NCI-H1105 (cell line): ENCODE results near the gene LDAH.

Source experiments
- DNase-seq: peaks from one replicate; lab custom pipeline; 2025; lab: John Stamatoyannopoulos, UW

LDAH gene

DNA sequence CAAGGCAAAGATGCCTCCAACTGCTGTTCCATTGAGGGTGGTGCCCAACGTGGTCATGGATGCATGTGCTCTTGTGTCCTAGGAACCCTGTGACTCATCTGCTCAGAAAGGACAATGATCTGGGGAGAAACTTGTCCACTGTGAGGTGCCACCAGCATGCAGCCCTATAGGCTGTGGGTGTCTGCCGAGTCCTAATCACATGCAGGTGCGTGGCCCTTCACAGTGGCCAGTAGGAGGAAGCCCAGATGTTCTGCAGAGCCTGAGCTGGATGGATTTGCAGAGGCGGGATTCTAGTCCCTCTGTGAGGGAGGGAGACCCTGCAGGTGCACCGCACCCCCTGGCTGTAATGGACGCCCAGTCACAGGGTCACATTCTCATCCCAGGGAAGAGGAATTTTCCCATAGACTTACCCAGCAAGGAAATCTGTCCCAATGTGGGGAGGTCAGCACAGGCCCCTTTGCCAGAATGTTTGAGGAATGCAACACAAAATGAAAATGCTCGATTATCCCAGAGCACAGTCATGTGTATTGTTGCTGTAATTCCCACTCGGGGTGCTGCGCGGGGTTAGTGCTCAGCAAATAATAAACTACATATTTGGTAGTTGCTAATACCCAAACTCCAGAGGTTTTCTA lies 142.0 kb downstream of the LDAH start:
- DNase-seq: no peak

DNA sequence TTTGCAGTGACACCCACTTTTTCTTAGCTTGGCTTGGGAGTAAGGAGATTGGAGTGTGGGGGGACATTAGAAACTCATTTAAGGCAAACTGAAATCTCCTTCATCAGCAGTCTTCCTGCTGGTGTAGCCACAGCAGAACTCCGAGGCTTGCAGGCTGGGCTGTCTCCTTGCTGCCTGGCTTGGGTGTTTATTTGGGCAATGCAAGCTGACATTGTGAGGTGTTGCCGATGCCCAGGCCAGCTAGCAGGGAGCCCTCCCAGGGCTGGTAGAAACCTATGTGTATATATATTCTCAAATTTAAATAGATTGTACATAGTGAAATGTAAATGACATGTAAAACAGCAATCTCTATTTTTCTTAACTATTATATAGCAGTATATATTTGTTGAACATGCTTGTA lies 144.1 kb downstream of the LDAH start:
- DNase-seq: no peak

DNA sequence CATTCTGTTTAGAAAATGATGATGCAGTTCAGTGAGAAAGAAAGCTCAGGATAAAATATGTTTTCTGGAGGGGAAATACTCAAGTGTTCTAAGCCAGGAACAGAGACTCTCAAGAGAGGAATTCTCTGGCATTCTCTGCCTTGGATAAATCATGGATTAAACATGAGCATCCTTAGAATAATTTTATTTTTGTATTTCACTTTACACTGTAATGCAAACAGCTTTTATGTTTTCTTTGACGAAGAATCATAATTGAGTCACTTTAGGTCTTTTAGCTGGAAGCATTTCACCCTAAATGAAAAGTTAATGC lies 144.9 kb downstream of the LDAH start:
- no peak for DNase-seq

DNA sequence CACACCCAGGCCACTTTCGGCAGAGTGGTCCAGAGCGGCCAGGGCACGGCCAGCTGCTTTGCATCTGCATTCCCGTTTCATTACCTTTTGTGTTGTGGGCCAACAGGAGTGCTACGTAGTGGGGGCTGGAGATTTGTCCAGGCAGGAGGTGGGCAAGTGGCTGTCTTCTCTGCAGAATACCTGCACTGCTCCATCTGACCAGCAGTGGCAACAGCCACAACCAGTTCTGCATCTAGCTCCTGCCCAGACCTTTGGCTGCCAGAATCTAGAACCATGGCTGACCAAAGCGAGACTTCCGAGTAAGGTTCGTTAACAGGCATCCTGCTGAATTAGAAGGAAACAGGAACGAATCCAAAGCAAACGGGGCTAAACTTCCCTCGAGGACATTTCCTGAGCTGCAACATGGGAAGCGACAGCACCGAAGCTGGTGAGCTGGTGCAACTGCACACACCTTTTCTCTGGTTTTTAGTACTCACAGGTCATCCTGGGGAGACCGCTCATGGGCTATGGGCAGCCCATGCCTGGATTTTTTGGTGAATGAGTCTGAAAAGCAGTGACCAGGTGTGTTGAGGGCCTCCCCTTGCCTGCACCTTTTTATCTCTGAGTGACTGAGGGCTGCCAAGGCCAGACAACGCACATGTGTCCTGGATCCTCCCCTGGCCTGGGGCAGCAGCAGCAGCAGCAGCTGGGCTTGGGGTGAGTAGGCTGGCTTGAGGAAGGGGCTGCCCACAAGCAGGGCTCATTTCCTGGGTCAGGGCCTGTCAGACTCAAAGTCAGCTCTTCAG lies 145.4 kb downstream of the LDAH start:
- DNase-seq: no peak

DNA sequence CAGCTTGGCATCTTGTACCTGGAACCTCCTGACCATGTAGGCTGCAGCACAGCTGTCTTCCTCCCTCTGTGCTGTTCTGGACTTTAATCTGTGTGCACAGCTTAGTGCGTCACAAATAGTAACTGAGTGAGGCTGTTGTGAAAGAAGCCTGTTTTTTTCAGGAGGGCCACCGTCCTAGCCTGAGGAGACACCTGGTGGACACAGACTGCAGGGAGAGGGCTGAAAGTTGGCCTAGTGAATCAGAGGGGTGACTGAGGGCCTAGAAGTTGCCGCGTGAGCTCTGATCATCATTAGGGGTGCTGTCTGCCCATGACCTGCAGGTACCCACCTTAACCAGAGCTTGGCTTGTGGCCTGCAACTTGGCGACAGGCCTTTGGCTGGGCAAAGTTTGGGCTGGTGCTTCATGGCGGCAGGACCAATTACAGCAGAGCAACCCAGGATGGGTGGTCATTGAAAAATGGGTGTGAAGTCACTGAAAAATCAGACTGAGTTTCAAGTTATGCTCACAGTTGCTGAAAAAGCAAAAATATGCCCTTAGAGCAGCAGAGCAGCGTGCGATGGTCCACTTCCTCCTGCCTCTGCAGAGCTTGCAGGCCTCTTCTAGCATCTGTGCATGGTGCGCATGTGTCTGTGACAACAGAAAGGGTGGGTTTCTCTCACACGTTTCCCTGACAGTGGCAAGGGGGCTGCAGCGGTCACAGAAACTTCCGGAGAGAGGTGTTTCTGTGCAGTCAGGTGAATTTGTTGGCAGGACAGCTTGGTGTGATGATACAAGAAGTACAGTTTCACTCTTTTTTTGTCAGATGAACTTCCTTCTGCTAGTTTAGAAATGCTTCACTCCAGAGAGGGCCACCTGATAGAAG lies 146.3 kb downstream of the LDAH start:
- no peak for DNase-seq

DNA sequence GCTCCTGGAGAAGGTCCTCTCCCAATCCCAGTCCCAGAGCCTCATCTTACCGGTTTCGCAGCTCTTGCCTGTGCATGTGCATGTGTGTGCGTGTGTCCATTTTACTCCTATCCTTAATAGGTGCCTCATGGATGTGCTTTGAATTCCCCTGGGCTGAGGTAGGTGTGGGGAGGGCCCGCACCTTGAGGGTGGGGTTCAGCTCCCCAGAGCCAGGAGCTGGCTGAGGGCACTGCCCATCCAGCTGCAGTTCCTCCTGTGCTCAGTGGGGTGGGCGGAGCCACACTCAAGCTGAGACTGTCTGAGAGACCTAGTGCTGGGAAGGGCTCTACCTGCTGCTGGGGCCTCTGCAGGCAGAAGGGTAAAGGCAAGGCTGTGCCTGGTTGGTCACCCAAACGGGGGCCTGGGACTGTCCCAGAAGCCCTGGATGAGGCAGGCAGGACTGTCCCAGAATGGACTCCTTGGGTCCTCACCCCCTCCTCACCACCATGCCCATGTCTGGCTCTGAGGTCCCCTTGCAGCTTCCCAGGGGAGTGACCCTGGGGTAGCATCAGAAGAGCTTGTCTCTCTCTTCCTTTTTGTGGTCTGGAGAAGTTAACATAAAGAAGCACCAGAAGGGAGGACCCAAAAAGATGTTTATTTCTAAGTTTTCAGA lies 147.1 kb downstream of the LDAH start:
- DNase-seq: no peak

DNA sequence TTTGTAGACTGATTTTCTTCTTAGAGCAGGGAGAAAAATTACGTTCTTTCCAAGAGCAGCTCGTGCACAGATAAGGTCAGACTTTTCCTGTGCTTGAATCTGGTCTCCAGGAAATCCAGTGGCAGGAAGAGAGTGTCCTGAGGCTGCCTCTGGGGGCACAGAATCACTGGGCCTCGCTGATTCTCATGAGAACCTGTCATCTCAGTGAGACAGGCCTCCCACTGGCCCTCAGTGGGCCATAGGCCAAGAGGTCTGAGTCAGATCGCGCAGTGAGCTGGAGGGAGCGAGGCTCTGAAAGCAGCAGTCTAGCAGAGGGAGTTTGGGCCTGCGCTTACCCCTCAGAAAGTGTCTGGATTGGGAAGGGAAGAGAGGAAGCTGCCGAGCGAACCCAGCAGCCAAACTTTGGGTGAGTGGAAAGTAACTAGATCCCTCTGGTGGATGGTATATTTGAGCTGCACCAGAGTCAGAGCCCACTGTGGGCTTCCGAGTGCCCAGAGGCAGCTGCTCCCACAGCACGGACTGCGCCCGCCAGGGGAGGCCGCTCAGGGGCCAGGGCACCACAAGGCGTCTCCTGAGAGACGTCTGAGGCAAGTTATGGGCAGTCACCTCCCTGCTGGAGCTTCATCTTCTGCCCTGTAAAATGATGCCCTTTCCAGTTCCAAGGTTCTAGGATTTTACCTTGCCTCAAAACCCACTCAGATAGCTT lies 147.8 kb downstream of the LDAH start:
- DNase-seq: no peak

DNA sequence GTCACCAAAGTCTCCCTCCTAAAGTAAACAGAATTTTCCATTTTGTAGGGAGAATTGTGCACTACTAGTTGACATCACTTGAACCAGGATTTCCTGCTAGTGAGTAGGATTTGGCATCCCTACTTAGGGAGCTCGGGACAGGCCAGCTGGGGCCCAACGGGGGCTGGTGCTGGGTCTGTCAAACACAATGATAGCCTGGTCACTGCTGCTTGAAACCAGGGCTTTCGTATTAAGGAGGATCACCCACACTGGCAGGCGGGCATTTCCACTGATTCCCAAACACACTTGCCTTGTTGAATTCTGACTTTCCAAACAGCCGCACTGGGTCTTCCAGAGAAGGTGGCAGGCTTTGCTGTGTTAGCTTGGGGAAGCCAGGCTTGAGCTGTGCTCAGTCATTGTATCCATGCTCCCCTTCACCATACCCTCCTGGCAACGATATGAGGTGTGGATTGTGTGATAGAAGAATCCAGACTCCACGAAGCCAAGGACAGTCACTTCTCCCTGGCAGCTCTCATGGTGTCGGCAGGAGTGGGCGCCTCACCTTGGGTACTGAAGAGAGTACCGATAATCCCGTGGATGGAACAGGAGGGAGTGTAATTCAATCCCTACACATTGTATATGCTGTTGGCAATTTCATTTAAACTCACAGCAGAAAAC lies 148.5 kb downstream of the LDAH start:
- no peak for DNase-seq

DNA sequence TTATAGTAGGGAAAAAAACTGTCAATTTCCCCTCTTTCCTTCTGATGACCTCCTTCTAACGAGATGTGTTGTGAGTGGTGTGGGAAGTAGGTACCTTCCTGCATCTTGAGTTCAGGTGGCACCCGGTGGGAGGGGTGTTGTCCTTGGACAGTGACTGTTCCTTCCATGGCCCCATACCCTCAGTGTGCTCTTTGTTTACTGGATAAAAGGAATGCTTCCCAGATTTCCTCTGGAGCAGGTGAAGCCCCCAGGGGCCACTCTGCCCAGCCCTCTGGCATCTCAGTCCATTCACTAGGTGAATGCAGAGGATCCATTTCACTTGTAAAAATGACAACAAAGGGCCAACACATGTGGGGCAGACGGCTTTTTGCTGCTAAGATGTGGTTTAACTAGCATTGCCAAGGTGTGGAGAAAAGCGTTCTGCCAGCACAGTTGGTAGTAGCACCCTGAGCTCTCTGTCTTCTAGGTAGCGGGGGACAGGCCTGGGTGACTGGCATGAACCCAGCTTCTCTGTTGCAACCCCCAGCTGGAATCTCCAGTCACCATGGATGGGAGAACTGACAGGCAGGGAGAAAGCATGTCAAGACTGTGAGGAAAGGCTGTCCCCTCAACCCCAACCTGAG lies 149.1 kb downstream of the LDAH start:
- no peak for DNase-seq

DNA sequence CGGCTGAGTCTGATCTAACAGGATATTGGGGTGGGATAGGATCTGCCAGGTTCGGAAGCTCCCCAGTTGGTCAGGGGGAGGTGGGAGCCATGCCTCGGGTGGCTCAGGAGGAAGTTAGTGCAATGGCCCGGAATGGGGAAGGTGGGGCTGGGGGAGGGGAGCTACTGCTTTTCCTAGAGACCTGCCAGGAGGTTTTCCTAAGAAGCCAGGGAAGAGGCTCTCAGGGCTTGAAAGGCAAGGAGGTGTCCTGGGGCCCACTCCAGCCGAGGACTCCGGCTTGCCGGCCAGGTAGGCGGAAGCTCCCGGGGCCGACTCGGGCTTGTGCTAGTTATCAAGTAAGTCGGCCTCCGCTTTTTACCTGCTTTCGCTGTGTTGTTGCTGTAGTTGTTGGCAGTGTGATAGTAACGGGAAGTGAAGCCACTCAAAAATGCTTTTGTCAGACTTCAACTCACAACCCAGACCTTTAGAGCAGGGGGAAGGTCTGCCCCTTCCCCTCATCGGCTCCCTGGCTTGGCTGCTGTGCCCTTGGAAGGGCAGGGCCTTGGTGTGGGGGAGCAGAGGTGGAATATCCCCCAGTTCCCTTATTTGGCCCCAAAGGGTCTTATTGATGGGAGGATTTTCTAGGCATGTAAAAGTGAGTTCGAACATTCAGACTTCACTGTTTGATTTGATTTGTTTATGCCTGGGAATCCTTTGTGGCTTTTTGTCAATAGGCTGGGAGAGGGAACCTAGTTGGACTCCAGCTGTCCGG lies 150.5 kb downstream of the LDAH start:
- DNase-seq: no peak

DNA sequence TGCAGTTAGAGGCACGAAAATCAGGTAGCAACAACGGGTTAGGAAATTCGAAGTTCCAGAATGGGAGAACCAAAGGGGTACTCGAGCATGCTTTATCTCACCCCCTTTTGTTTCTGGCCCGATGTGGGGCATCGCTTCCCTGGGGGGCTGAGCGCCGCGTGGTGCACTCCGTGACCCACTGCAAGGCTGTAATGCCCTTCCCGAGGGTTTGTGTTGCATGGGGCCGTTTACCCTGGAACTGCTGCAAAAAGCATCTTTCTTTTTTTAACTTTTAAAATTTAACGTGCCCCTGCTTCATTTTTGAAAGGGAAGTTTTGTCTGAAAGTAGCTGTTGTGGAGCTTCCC lies 151.2 kb downstream of the LDAH start:
- no peak for DNase-seq

DNA sequence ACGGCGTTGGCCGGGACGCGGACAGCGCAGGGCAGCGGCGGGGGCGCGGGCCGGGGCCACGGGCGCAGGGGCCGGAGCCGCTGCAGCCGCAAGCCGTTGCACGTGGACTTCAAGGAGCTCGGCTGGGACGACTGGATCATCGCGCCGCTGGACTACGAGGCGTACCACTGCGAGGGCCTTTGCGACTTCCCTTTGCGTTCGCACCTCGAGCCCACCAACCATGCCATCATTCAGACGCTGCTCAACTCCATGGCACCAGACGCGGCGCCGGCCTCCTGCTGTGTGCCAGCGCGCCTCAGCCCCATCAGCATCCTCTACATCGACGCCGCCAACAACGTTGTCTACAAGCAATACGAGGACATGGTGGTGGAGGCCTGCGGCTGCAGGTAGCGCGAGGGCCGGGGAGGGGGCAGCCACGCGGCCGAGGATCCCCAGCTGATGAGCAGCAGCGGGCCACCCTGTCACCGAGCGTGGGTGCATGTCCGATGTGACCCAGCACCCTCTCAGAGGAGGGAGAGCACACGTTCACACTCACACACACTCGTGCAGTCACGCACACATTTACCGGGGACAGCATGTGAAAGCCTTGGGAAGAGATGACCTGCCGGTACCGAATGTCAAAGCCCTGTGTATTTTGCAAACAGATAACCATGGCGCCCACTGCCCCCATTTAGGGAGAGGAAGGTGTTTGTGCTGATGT lies 151.7 kb downstream of the LDAH start:
- no peak for DNase-seq

DNA sequence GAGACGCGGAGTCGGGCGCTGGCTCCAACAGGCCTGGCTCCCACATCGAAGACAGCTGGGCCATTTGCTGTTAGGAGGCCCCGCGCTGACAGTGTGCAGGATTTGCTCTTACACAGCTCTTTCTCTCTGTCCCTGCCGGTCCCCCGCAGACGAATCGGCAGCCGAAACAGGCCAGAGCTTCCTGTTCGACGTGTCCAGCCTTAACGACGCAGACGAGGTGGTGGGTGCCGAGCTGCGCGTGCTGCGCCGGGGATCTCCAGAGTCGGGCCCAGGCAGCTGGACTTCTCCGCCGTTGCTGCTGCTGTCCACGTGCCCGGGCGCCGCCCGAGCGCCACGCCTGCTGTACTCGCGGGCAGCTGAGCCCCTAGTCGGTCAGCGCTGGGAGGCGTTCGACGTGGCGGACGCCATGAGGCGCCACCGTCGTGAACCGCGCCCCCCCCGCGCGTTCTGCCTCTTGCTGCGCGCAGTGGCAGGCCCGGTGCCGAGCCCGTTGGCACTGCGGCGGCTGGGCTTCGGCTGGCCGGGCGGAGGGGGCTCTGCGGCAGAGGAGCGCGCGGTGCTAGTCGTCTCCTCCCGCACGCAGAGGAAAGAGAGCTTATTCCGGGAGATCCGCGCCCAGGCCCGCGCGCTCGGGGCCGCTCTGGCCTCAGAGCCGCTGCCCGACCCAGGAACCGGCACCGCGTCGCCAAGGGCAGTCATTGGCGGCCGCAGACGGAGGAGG lies 152.4 kb downstream of the LDAH start:
- DNase-seq: no peak

DNA sequence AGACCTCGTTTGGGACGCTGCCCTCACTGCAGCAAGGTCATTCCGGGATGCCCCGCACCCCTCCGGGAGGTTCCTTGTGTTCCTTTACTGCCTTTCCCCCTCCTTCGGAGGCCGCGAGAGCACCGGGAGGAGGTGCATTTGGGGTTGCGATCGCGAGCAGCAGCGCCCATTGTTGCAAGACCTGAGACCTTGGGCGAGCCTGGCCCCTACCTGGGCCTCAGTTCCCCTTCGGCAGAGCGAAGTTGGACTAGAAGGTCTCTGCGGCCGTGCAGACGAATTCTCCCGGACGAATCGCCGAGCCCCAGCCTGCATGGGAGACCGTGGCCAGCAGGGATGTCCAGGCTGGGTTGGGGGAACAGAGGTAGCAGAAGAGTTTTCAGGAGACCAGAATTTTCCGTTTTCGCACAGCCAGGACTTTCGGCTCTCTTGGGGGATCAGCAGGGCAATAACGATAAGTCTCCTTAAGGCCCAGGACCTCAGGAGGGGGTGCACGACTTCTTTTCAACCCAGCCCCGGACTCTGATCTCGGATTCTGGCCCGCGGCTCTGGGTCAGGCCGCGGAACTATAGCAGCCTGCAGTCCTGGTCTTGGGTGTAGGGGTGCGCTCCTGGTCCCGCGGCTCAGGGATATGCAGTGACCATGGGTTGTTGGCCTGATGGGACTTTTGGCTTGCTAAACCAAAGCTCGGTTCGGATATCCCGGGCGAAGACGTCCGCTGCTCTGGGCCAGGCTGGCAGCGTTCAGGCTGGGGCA lies 153.2 kb downstream of the LDAH start:
- no peak for DNase-seq

DNA sequence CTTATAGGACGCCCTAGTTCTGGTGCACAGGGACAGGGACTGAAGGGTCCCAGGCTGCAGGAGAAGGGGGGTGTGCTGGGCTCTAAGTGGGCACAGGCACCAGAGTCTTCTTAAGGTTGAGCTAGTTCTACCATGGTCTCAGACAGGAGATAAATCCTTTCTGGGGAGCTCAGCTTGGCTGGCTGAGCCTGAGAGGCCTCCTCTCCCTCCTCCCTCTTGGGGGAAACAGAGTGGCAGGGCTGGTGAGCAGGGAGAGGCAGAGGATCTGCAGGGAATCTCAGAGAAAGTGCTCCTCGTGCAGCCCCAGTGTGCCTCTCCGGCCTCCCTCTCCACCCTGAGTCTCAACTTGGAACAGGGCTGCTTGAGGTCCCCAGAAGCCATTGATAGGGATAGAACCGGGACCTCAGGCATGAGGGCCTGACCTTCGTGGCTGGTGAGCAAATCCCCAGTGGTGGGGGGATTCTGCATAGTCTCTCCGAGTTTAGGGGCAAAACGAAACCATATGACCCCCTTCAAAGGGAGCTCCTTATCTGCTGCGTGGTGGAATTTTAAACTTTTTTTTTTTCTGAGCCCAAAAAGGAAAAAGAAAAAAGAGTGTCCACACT lies 153.9 kb downstream of the LDAH start:
- DNase-seq: no peak

DNA sequence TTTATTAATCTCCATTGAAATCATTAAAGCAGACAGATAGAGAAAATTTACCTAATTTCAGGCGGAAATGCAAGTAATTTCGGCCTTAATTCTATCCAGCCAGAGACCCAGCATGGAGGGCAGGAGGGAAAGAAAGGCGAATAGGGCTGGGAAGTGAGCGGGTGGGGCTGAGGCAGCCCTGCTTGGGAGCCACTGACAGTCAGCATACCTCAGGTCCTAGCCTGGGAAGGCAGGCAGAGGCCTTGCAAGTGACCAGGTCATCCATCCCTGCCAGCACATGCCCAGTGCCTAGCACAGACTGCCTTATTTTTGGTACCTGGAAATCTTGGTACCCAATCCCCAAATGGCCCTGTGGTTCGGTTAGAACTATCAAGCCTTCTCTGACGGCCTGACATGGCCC lies 154.4 kb downstream of the LDAH start:
- DNase-seq: no peak

DNA sequence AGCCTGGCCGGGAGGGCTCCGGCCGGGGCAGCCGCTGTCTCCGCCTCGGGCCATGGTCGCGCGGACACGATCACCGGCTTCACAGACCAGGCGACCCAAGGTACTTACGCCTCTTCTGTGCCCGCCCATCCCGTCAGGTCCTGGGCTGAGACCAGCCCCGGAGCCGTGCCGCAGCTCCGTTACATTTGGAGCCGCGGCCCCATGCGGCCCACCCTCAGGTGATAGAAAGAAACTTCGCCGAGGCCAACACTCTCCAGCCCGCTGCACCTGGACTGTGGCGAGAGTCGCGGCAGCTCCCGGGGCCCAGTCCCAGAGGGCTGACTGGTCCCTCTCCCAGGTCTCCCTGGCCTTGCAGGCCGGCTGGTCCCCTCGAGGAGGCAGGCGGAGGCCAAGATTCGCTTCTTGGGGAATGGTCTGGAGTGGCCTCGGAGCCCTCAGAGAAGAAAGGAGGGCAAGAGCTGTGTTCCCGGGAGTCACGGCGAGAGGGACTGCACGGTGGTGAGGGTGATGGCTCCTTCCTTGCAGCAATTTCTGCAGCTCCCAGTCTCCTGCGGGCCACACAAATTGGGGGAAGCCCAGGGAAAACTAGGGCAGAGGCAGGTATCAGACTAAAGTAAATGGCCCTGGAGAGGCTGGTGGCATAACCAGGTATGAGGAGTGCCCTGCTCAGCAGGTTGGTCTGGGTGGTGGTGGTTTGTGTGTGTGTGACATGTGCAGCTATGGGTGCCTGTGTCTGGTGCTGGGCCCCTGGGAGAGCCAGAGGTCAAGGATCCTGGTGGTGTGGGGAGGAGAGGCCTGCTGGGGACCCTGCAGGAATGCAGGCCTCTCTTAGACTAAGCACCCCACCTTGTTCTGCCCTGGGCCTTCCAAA lies 155.1 kb downstream of the LDAH start:
- no peak for DNase-seq
